ENCODE results near the gene SEC14L6. TPM values are rescaled to one million over a fixed set of nuclear protein-coding genes. Genes with fewer than 3 reads are reported as not detected.

The SEC14L6 gene
- total RNA-seq, 1 donor from 2014 or later, result 14.8 TPM

DNA sequence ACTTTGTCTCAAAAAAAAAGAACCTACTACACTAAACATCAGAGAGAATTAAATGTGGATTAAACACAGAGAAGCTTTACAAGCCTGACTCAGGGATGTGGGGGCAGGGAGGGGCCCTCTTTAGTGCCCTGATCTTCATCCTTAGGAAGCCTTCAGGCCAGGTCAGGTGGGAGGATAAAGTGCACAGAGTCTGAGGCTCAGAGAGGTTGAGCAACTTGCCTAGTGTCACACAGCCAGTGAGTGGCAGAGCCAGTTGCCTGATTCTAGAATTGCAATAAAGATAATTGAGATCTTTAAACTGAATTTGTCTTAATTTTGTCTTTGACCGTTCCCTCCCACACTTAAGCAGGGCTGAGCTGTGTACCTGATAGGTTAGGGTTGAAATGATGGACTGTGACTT lies 7.2 kb downstream of the SEC14L6 start:
- intact Hi-C loops (cut with DNase I), result no loop called here
- Histone ChIP-seq H3K4me3 (no peak overlapping the region), H3K36me3 (no peaks in the 10 kb centered on the region), H3K27me3 (ENCODE audit: low read depth) (peaks cover 18% of the 10 kb centered on the region), H3K27ac (no peak overlapping the region), H3K4me1 (peaks cover 5% of the 10 kb centered on the region), H3K9me3 (no peaks in the 10 kb centered on the region)
- DNase-seq (no peak), ATAC-seq (no peak)
- TF ChIP-seq, protein P1, sequence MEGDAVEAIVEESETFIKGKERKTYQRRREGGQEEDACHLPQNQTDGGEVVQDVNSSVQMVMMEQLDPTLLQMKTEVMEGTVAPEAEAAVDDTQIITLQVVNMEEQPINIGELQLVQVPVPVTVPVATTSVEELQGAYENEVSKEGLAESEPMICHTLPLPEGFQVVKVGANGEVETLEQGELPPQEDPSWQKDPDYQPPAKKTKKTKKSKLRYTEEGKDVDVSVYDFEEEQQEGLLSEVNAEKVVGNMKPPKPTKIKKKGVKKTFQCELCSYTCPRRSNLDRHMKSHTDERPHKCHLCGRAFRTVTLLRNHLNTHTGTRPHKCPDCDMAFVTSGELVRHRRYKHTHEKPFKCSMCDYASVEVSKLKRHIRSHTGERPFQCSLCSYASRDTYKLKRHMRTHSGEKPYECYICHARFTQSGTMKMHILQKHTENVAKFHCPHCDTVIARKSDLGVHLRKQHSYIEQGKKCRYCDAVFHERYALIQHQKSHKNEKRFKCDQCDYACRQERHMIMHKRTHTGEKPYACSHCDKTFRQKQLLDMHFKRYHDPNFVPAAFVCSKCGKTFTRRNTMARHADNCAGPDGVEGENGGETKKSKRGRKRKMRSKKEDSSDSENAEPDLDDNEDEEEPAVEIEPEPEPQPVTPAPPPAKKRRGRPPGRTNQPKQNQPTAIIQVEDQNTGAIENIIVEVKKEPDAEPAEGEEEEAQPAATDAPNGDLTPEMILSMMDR (IDR thresholded peaks at IDR 0.05), result no peak

DNA sequence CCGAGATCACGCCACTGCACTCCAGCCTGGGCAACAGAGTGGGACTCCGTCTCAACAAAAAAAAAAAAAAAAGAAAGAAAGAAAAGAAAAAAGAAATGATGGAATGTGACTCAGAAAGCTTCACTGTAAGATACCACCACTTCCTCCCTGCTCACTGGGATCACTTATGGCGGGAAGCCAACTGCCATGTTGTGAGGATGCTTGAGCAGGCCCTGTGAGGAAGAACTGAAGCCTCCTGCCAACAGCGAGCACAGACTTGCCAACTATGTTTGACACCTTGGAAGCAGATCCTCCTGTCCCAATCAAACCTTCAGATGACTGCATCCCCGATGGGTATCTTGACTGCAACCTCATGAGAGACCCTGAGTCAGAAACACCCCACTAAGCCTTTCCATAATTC lies 8.3 kb downstream of the SEC14L6 start:
- Histone ChIP-seq H3K4me3 (no peak overlapping the region), H3K4me1 (peaks cover 5% of the 10 kb centered on the region), H3K27me3 (ENCODE audit: low read depth) (peaks cover 18% of the 10 kb centered on the region), H3K9me3 (no peaks in the 10 kb centered on the region), H3K27ac (no peak overlapping the region), H3K36me3 (no peaks in the 10 kb centered on the region)
- intact Hi-C loops (cut with DNase I), result no loop called here
- DNase-seq (no peak), ATAC-seq (no peak)
- TF ChIP-seq, protein P1 (IDR thresholded peaks at IDR 0.05), result no peak

DNA sequence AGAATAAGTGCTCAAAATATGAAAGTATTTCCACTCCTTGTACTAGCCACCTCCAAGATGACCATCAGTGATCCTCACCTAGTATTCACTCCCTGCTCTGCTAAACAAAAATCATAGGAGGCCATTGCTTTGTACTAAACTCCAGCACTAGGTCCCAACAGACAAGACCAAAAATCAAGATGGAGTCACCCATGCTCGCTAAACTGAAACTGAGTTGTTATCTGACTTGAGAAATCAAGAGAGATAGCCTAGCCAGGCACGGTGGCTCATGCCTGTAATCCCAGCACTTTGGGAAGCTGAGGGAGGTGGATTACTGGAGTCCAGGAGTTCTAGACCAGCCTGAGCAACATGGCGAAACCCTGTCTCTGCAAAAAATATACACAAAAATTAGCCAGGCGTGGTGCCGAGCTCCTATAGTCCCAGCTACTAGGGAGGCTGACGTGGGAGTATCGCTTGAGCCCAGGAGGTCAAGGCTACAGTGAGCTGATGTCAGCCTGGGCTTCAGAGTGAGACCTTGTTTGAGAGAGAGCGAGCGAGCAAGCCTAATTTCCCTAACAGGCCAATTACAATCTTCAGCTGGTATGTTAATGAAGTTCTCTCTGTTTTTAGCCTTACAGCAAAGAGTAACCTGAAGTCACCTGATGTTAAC lies 9.3 kb downstream of the SEC14L6 start:
- Histone ChIP-seq H3K27me3 (ENCODE audit: low read depth) (peaks cover 8% of the 10 kb centered on the region), H3K27ac (no peak overlapping the region), H3K4me1 (no peaks in the 10 kb centered on the region), H3K4me3 (no peak overlapping the region), H3K36me3 (no peaks in the 10 kb centered on the region), H3K9me3 (no peaks in the 10 kb centered on the region)
- intact Hi-C loops (cut with DNase I), result no loop called here
- DNase-seq, result no peak
- ATAC-seq, result no peak
- TF ChIP-seq, protein P1 (IDR thresholded peaks at IDR 0.05), result no peak

DNA sequence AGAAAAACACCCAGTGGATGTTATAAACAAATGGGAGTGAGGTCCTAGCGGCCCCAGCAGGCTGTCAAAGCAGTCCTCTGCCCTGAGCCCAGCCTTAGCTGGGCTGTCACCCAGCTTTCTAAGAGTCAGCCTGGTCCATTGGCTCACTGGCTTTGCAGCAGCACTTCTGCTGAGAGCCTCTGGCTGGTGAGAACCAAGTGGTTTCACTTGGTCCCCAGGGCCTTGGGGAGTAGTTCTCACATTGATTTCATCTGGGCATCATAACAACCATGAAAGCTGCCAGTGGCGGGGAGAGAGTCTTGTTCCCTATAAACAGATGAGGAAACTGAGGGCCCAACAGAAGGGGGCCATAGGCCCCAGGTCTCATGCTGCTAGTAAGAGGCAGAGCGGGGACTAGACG lies 11.4 kb downstream of the SEC14L6 start:
- intact Hi-C loops (cut with DNase I), result no loop called here
- no peak overlapping the region for H3K27ac ChIP-seq
- peaks cover 4% of the 10 kb centered on the region for H3K27me3 ChIP-seq (ENCODE audit: low read depth)
- ATAC-seq (no peak), DNase-seq (no peak)
- H3K4me3 ChIP-seq, result no peak overlapping the region
- H3K36me3 ChIP-seq, result no peaks in the 10 kb centered on the region
- H3K9me3 ChIP-seq, result no peaks in the 10 kb centered on the region
- TF ChIP-seq, protein P1 (IDR thresholded peaks at IDR 0.05), result no peak
- no peaks in the 10 kb centered on the region for H3K4me1 ChIP-seq

DNA sequence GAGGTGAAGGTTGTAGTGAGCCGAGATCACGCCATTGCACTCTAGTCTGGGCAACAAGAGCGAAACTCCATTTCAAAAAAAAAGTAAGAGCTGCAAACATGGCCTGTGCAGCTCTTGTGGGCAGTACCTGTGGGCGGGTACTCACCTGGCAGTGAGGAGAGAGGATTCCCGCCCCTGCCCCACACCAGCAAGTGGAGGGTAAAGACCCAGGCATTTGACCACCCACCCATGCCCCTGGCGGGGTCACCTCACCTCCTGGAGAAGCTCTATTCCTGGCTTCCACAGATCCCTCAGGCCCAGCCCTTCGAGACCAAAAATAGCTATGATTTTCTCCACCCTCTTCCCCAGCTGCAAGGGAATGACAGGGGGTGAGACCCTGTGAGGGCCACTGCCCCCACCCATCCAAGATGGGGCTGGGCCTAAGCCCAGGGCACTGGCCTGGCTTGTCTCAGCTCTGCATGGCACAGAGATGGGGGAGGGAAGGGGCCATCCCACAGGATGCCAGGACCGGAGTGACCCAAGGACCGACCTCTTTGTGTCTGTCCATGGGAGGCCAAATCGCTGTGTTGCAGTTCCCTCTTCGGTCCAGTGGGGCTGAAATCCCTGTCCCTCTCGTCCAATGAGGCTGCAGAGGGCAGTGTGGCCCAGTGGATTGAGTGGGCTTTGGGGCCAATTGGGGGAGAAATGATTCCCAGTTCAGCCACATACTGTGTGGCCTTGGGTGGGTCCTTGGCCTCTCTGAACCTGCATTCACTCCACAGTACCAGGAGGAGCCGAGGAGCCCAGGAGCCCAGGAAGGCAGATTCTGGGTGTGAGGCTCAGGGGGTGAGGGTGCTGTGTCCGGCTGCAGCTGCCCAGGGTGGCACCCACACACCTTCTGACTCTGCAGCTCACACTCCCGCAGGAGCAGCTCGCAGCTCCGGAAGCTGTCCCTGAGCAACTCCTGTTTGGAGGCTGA lies 14.6 kb downstream of the SEC14L6 start:
- no peak overlapping the region for H3K27ac ChIP-seq

More for the DNA sequence above, 14.6 kb downstream of the SEC14L6 start:
- DNase-seq, result no peak
- Histone ChIP-seq H3K9me3 (no peaks in the 10 kb centered on the region), H3K4me1 (no peaks in the 10 kb centered on the region), H3K27me3 (ENCODE audit: low read depth) (no peaks in the 10 kb centered on the region), H3K36me3 (no peaks in the 10 kb centered on the region), H3K4me3 (no peak overlapping the region)
- peak in 1 of 2 donors; percentile 30 for ATAC-seq
- TF ChIP-seq, protein P1 (IDR thresholded peaks at IDR 0.05), result no peak
- intact Hi-C loops (cut with DNase I), result no loop called here

All from lower lobe of right lung (tissue), 2 donors.